ENCODE data around the gene RHOG.
"Not testable (repeated sequence)": the region's sequence is repeated elsewhere in the genome, so short reads cannot be mapped to it uniquely, and the experiment has no call there.

Gene RHOG

DNA sequence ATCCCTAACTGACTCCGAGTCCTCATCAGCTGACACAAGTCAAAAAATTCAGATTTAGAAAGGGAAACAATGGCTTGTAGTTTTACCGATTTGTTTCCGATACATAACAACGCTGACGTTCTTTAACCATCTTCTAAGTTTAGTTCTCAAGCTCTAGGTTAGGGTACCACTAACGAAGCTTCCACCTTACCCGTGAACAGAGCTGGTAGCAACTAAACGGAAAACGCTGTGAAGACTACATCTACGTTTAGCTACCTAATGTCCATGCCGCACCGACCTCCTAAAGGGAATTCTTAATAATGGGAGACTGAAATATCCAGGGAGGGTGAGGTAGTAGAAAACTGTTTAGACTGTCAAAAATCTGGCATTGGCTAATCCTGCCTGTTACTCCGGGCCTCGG is 44.4 kb downstream of the RHOG start:
- TF ChIP-seq, protein P1, sequence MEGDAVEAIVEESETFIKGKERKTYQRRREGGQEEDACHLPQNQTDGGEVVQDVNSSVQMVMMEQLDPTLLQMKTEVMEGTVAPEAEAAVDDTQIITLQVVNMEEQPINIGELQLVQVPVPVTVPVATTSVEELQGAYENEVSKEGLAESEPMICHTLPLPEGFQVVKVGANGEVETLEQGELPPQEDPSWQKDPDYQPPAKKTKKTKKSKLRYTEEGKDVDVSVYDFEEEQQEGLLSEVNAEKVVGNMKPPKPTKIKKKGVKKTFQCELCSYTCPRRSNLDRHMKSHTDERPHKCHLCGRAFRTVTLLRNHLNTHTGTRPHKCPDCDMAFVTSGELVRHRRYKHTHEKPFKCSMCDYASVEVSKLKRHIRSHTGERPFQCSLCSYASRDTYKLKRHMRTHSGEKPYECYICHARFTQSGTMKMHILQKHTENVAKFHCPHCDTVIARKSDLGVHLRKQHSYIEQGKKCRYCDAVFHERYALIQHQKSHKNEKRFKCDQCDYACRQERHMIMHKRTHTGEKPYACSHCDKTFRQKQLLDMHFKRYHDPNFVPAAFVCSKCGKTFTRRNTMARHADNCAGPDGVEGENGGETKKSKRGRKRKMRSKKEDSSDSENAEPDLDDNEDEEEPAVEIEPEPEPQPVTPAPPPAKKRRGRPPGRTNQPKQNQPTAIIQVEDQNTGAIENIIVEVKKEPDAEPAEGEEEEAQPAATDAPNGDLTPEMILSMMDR (IDR thresholded peaks at IDR 0.05; ENCODE audit: unreplicated experiment in 3 of 3), result no peak
- Mint-ChIP-seq H3K4me3 (peak overlapping the region; percentile 89 to 94 (median 92)), H3K27me3 (ENCODE audit: low read depth) (no peaks in the 10 kb centered on the region), H3K36me3 (ENCODE audit: low read depth) (peaks cover 27% of the 10 kb centered on the region), H3K9me3 (no peaks in the 10 kb centered on the region), H3K4me1 (peaks cover 22% of the 10 kb centered on the region), H3K27ac (peak overlapping the region; percentile 47 to 85 (median 84))

DNA sequence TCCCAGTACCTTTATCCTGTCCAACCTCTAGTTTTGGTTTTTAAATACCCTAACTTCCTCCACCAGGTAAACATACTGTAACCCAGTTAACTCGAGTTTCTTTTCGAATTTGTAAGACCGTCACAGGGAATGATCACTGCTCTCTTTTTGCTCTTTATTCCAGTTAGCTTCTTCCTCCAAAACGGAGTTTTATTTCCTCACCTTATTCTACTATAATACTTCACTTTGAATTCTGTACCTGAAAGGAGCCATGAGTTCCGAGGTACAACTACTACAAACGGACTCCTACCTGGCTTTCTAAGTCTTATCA is 44.8 kb downstream of the RHOG start:
- Mint-ChIP-seq H3K27ac (peak overlapping the region in 2 of 3 experiments; percentile 84 to 85), H3K27me3 (ENCODE audit: low read depth) (no peaks in the 10 kb centered on the region), H3K9me3 (no peaks in the 10 kb centered on the region), H3K36me3 (ENCODE audit: low read depth) (peaks cover 27% of the 10 kb centered on the region), H3K4me1 (peaks cover 22% of the 10 kb centered on the region), H3K4me3 (peak overlapping the region; percentile 89 to 94 (median 92))
- TF ChIP-seq, protein P1 (IDR thresholded peaks at IDR 0.05; ENCODE audit: unreplicated experiment in 3 of 3), result no peak

DNA sequence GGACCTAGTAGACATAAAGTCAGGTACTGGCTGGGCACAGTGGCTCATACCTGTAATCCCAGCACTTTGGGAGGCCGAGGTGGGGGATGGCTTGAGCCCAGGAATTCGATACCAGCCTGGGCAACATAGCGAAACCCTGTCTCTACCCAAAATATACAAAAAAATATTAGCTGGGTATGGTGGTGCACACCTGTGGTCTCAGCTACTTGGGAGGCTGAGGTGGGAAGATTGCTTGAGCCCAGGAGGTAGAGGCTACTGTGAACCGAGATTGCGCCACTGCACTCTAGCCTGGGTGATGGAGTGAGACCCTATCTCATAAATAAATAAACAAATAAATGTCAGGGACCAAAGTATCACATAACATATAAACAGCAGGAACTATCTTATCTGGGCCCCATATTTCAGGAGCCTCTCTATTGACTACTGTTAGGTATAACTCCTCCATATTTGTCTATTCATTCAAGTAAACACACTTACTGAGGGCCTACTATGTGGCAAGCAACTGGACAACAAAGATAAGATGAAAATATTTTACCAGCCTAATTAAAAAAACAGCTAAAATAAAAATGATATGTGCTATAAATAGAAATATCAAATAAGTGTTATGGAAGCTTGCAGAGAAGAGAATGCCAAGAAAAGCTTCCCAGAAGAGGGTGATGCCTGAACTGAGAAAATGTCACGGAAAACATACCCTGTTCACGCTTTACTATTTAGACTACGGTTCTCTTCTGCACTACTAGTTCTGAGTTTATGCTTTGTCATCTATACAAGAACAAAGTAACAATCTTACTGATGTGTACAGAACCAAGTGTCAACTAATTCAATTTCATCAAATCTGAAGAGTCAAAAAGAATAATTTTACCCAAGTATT is 45.4 kb downstream of the RHOG start:
- H3K27ac Mint-ChIP-seq, result peak overlapping the region in 2 of 3 experiments; percentile 84 to 85

DNA sequence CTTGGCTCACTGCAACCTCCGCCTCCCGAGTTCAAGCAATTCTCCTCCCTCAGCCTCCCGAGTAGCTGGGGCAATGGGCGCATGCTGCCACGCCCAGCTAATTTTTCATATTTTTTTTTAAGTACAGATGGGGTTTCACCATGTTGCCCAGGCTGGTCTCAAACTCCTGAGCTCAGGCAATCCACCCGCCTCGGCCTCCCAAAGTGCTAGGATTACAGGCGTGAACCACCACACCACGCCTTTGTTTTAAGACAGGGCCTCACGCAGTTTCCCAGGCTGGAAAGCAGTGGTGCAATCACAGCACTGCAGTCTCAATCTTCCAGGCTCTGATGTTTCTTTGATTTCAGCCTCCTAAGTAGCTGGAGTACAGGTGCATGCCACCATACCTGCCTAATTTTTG is 46.4 kb downstream of the RHOG start:
- not testable (repeated sequence) for H3K27ac Mint-ChIP-seq; H3K27me3 Mint-ChIP-seq (ENCODE audit: low read depth); H3K4me3 Mint-ChIP-seq; H3K9me3 Mint-ChIP-seq
- H3K4me1 Mint-ChIP-seq, result peaks cover 22% of the 10 kb centered on the region
- H3K36me3 Mint-ChIP-seq (ENCODE audit: low read depth), result peaks cover 37% of the 10 kb centered on the region

More for the DNA sequence above, 45.4 kb downstream of the RHOG start:
- TF ChIP-seq, protein P1 (IDR thresholded peaks at IDR 0.05; ENCODE audit: unreplicated experiment in 3 of 3), result no peak
- Mint-ChIP-seq H3K9me3 (no peaks in the 10 kb centered on the region), H3K4me3 (peak overlapping the region; percentile 89 to 94 (median 92)), H3K27me3 (ENCODE audit: low read depth) (no peaks in the 10 kb centered on the region), H3K4me1 (peaks cover 22% of the 10 kb centered on the region), H3K36me3 (ENCODE audit: low read depth) (peaks cover 31% of the 10 kb centered on the region)

DNA sequence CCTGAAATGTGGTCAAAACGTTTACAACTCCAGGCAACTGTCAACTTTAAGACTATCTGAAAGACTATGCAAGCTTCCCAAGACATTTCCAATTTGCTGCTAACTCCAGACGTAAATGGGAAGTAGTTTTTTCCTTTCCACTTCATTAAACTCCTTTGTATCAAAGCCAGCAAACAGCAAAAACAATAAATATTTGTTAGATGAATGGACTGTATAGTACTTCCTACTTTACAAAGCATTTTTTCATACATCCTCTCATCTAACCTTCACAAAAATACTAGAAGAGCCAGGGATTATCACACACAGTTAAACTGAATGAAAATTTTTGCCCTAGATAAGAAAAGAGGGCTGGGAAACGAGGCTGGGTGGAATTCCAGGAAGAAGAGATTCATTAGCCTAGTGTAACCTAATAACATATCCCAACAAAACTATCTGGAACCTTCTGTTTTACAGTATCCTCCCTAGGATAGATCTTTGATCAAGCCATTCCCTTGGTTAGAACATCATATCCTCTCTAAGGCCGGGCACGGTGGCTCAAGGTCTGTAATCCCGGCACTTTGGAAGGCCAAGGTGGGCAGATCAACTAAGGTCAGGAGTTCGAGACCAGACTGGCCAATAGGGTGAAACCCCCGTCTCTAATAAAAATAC is 53.9 kb downstream of the RHOG start:
- Mint-ChIP-seq H3K27ac (peak overlapping the region; percentile 1 to 37 (median 16)), H3K36me3 (ENCODE audit: low read depth) (peaks cover 28% of the 10 kb centered on the region), H3K4me1 (peaks cover 10% of the 10 kb centered on the region), H3K4me3 (no peak overlapping the region), H3K27me3 (ENCODE audit: low read depth) (no peaks in the 10 kb centered on the region), H3K9me3 (no peaks in the 10 kb centered on the region)
- TF ChIP-seq, protein P1 (IDR thresholded peaks at IDR 0.05; ENCODE audit: unreplicated experiment in 3 of 3), result no peak

DNA sequence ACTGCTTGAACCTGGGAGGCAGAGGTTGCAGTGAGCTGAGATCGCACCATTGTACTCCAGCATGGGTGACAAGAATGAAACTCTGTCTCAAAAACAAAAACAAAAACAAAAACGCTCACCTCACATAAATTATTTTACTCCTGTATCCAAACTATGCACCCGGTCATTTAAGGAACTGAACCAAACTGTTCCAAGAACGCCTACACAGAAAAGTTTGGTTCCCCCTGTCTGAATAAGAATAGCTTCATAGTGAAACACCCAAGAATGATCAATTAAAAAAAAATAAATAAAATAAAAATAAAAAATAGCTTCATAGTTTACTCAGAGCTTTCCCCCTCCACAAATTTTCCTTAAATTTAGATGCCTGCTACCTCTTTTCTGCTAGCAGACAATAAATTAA is 57.1 kb downstream of the RHOG start:
- no peak overlapping the region for H3K4me3 Mint-ChIP-seq
- H3K27ac Mint-ChIP-seq, result no peak overlapping the region
- TF ChIP-seq, protein P1 (IDR thresholded peaks at IDR 0.05; ENCODE audit: unreplicated experiment in 3 of 3), result no peak
- peaks cover 38% of the 10 kb centered on the region for H3K36me3 Mint-ChIP-seq (ENCODE audit: low read depth)
- H3K4me1 Mint-ChIP-seq, result peaks cover 10% of the 10 kb centered on the region
- H3K9me3 Mint-ChIP-seq, result no peaks in the 10 kb centered on the region
- no peaks in the 10 kb centered on the region for H3K27me3 Mint-ChIP-seq (ENCODE audit: low read depth)

Measured in nephron (organoid).